ENCODE data around the gene SNW1.

DNA sequence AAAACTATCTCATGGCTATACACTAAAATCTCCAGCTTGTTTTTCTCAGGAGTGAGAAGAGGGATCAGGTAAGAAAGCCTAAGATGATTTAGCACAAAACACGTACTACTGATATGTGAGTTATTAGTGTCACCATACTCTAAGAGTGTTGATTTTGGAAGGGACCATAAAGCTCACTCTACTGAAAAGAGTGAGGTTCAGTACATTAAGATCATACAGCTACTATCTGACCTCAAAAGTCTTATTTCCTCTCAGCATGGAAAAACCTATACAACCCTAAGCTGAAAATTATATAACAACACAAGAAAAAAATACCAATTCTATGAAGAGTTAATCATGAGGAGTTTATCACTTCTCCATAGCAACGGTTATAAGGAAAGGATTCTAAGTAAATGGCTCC is 19.5 kb downstream of the SNW1 start:
- TF ChIP-seq, protein P1, sequence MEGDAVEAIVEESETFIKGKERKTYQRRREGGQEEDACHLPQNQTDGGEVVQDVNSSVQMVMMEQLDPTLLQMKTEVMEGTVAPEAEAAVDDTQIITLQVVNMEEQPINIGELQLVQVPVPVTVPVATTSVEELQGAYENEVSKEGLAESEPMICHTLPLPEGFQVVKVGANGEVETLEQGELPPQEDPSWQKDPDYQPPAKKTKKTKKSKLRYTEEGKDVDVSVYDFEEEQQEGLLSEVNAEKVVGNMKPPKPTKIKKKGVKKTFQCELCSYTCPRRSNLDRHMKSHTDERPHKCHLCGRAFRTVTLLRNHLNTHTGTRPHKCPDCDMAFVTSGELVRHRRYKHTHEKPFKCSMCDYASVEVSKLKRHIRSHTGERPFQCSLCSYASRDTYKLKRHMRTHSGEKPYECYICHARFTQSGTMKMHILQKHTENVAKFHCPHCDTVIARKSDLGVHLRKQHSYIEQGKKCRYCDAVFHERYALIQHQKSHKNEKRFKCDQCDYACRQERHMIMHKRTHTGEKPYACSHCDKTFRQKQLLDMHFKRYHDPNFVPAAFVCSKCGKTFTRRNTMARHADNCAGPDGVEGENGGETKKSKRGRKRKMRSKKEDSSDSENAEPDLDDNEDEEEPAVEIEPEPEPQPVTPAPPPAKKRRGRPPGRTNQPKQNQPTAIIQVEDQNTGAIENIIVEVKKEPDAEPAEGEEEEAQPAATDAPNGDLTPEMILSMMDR (IDR thresholded peaks at IDR 0.05) = no peak
- TF ChIP-seq POLR2A (IDR thresholded peaks at IDR 0.05) = no peak
